ENCODE data around the gene ENTPD1.

Gene ENTPD1

GRCh38 chr10:95814011-95814727 lies 58.2 kb downstream of the ENTPD1 start:
- POLR2A ChIA-PET = no interaction called here
- no peak for DNase-seq (ENCODE audit: extremely low spot score)
- no peak for TF ChIP-seq CTCF (IDR thresholded peaks at IDR 0.05; ENCODE audit: control extremely low read depth, extremely low read depth, low read depth, missing control alignments)
- CTCF ChIA-PET = interaction anchor here (0.8 to 10.3 kb wide), 6 partner anchors 10 to 120 kb away, joined by 3 to 71 read pairs (median 3); partner anchors contain the start of gene TCTN3

DNA sequence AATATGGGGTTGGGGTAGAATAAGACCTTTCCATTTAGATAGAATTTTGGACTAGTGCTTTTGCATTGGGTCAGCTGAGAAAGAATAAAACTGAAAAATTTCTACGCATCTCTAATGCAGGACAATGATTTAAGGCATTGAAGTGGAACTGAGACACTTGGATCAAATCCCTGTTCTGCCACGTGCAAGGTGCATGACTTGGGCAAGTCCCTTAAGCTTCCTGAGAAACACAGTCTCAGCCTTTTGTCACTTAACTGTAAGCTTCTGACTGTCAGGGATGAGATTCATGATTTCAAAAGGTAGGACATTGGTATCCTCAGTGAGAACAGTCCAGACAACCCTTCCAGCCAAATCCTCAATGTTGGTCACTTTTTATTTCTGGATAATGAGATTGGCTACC lies 59.2 kb downstream of the ENTPD1 start:
- no peak for DNase-seq (ENCODE audit: extremely low spot score)
- CTCF ChIA-PET = interaction anchor here (1.0 to 10.3 kb wide), 4 partner anchors 11 to 121 kb away, joined by 3 to 71 read pairs (median 4); partner anchors contain the start of gene TCTN3
- POLR2A ChIA-PET = interaction anchor here (0.6 kb wide), 1 partner anchor 13 kb away, joined by 3 read pairs; no protein-coding TSS in a partner anchor
- TF ChIP-seq CTCF (IDR thresholded peaks at IDR 0.05; ENCODE audit: control extremely low read depth, extremely low read depth, low read depth, missing control alignments) = no peak

DNA sequence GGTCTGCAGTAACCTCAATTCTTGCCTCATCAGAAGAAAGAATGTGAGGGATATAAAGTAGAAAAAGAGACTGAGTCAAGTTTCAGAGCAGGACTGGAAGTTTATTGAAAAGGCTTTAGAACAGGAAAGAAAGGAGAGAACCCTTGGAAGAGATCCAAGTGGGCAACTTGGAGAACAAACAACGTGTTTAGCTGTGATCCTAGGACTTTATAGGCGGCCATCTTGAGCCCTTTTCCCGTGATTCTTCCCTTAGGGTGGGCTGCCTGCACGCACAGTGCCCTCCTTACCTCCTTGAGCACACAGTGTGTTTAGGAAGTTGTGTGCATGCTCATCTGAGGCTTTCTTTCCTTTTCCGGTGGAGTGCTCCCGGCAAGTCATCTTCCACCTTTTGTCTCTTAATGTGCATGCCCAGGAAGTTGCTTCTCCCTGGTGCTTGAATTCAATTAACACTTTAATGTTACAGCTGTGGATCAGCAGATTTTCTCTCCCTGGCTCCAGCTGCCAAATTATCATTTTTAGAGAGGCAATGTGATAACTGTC lies 59.8 kb downstream of the ENTPD1 start:
- ChIA-PET POLR2A (interaction anchor here (0.6 kb wide), 1 partner anchor 13 kb away, joined by 3 read pairs; no protein-coding TSS in a partner anchor), CTCF (interaction anchor here (1.5 to 10.3 kb wide), 4 partner anchors 20 to 122 kb away, joined by 4 to 71 read pairs (median 14); partner anchors contain the start of gene TCTN3)
- no peak for DNase-seq (ENCODE audit: extremely low spot score)

GRCh38 chr10:95818010-95818409 lies 62.0 kb downstream of the ENTPD1 start:
- TF ChIP-seq CTCF (IDR thresholded peaks at IDR 0.05; ENCODE audit: control extremely low read depth, extremely low read depth, low read depth, missing control alignments) = no peak
- CTCF ChIA-PET = interaction anchor here (0.7 to 10.3 kb wide), 11 partner anchors 8 to 124 kb away, joined by 3 to 71 read pairs (median 6); partner anchors contain the start of gene TCTN3
- POLR2A ChIA-PET = interaction anchor here (1.0 kb wide), 1 partner anchor 23 kb away, joined by 3 read pairs; no protein-coding TSS in a partner anchor
- no peak for DNase-seq (ENCODE audit: extremely low spot score)

More for the DNA sequence above, 59.8 kb downstream of the ENTPD1 start:
- TF ChIP-seq CTCF (IDR thresholded peaks at IDR 0.05; ENCODE audit: control extremely low read depth, extremely low read depth, low read depth, missing control alignments) = no peak

- ChIA-PET POLR2A (no interaction called here), CTCF (interaction anchor here (1.0 to 10.3 kb wide), 9 partner anchors 10 to 124 kb away, joined by 3 to 71 read pairs (median 5); partner anchors contain the start of gene TCTN3)
- no peak for DNase-seq (ENCODE audit: extremely low spot score)
- no peak for TF ChIP-seq CTCF (IDR thresholded peaks at IDR 0.05; ENCODE audit: control extremely low read depth, extremely low read depth, low read depth, missing control alignments)
These were observed 62.7 kb downstream of the ENTPD1 start for GRCh38 chr10:95818668-95819067.

DNA sequence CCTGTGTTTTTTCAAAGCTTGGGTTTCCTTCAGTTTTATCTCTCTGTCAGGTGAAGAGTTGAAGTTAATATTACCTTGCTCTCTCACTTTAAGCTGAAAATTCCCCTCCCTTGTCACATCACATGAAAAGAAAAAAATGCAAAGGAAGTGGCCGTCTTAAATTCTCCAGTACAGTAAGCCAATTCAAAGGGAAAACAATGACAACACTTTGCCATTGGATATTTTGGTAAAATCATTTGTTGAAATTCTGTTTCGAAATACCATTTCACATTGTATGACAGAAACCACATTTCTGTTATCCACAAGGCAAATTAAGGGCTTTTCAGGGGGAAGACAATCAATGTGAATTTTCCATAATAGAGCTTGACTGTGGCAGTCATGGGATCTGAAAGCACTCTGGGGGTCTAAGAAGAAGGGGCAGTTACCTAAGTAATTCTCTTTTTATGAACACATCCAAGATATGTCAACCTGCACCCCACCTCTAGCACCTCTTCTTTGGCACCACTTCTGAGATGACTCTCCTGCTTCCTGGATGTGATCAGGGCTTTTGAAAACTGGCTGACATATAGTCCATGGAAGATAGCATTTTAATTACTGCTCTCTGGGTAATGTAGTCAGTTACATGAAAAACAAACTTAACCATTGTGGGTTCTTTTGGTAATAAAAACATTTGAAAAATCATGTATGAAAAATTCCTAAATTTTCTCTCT lies 63.8 kb downstream of the ENTPD1 start:
- CTCF ChIA-PET = interaction anchor here (1.0 to 10.3 kb wide), 8 partner anchors 9 to 126 kb away, joined by 3 to 71 read pairs (median 4); partner anchors contain the start of gene TCTN3
- no peak for DNase-seq (ENCODE audit: extremely low spot score)
- TF ChIP-seq CTCF (IDR thresholded peaks at IDR 0.05; ENCODE audit: control extremely low read depth, extremely low read depth, low read depth, missing control alignments) = no peak
- POLR2A ChIA-PET = interaction anchor here (0.8 kb wide), 1 partner anchor 17 kb away, joined by 3 read pairs; no protein-coding TSS in a partner anchor

All from GM10248 (cell line).